Gastroesophageal sphincter (tissue), 3 donors: ENCODE measurements around the gene NEURL1.

Experiments
- EP300 ChIP-seq: sonication (generic); formaldehyde crosslinking; IDR thresholded peaks from one replicate; pipeline ENCODE4 v1.6.1; 2017; ENCODE audit warnings: antibody characterized with exemption, mild to moderate bottlenecking
- TF ChIP-seq, protein P1 (sequence below), 4 experiments: fragments of 200-600 bp in 2 of 4; fragments of 450-650 bp in 2 of 4; sonication (generic) in 1 of 4; IDR thresholded peaks; one replicate each; pipeline ENCODE4 v1.5.1; 2017 to 2019; ENCODE audit warnings: antibody characterized with exemption in 4 of 4, mild to moderate bottlenecking in 2 of 4, moderate library complexity in 2 of 4

GRCh38 chr10:103507235-103508191, 14.0 kb downstream of the NEURL1 start:
- TF ChIP-seq, protein P1, sequence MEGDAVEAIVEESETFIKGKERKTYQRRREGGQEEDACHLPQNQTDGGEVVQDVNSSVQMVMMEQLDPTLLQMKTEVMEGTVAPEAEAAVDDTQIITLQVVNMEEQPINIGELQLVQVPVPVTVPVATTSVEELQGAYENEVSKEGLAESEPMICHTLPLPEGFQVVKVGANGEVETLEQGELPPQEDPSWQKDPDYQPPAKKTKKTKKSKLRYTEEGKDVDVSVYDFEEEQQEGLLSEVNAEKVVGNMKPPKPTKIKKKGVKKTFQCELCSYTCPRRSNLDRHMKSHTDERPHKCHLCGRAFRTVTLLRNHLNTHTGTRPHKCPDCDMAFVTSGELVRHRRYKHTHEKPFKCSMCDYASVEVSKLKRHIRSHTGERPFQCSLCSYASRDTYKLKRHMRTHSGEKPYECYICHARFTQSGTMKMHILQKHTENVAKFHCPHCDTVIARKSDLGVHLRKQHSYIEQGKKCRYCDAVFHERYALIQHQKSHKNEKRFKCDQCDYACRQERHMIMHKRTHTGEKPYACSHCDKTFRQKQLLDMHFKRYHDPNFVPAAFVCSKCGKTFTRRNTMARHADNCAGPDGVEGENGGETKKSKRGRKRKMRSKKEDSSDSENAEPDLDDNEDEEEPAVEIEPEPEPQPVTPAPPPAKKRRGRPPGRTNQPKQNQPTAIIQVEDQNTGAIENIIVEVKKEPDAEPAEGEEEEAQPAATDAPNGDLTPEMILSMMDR (IDR thresholded peaks at IDR 0.05) = no peak
- no peak for TF ChIP-seq EP300
